Measurements from ENCODE around the gene PLEKHG7.

PLEKHG7 gene

GRCh38 chr12:92721656-92722055, 18.9 kb downstream of the PLEKHG7 start:
- H3K27me3 Mint-ChIP-seq: no peaks in the 10 kb centered on the region
- H3K9me3 Mint-ChIP-seq: peaks cover 14% of the 10 kb centered on the region
- intact Hi-C loops (cut with micrococcal nuclease): no loop called here
- no peak overlapping the region for H3K4me3 Mint-ChIP-seq
- no peak overlapping the region for H3K27ac Mint-ChIP-seq
- no peaks in the 10 kb centered on the region for H3K36me3 Mint-ChIP-seq (ENCODE audit: low read depth)
- H3K4me1 Mint-ChIP-seq (ENCODE audit: low read depth): no peaks in the 10 kb centered on the region

DNA sequence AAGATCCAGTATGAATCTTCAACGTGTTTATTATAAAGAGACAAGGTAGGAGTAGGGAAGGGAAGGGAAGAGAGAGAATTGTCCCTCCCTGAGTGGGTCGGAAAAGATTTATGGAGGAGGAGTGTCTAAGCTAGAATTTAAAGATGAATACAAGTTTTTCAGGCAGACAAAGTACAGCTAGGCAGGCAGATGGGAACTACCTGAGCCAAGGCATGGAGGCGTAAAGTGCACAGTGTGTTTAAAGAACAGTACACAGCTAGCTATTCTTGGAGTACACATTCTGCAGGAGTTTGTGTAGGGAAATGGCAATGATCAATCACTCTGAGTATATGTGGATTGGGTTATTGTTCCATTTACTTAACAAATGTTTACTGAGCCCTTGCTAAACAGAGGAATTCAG, 20.1 kb downstream of the PLEKHG7 start:
- H3K9me3 Mint-ChIP-seq: peaks cover 14% of the 10 kb centered on the region
- H3K27ac Mint-ChIP-seq: no peak overlapping the region
- no peaks in the 10 kb centered on the region for H3K36me3 Mint-ChIP-seq (ENCODE audit: low read depth)
- intact Hi-C loops (cut with micrococcal nuclease): no loop called here
- H3K4me3 Mint-ChIP-seq: no peak overlapping the region
- H3K27me3 Mint-ChIP-seq: no peaks in the 10 kb centered on the region
- H3K4me1 Mint-ChIP-seq (ENCODE audit: low read depth): no peaks in the 10 kb centered on the region

DNA sequence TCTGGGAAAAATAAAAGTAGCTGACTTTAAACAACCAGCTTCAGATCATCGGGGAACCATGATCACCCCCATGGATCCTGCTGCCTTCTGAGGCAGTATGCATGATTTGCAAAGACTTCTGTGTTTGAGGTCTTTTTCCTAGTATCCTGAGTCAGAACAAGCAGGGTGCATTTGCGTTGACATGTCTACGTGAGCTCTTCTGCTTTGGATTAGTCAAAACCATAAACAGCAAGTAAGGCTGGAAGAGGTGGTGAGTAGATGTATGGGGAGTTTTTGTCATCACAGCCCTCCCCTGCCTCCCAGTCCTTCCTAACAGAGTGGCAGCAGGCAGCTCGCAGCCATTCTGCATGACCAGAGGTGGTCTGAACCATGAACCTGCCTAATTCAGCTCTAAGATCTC, 24.1 kb downstream of the PLEKHG7 start:
- no peaks in the 10 kb centered on the region for H3K36me3 Mint-ChIP-seq (ENCODE audit: low read depth)
- no peak overlapping the region for H3K4me3 Mint-ChIP-seq
- no peaks in the 10 kb centered on the region for H3K27me3 Mint-ChIP-seq
- intact Hi-C loops (cut with micrococcal nuclease): no loop called here
- no peaks in the 10 kb centered on the region for H3K4me1 Mint-ChIP-seq (ENCODE audit: low read depth)
- peaks cover 14% of the 10 kb centered on the region for H3K9me3 Mint-ChIP-seq
- H3K27ac Mint-ChIP-seq: no peak overlapping the region

DNA sequence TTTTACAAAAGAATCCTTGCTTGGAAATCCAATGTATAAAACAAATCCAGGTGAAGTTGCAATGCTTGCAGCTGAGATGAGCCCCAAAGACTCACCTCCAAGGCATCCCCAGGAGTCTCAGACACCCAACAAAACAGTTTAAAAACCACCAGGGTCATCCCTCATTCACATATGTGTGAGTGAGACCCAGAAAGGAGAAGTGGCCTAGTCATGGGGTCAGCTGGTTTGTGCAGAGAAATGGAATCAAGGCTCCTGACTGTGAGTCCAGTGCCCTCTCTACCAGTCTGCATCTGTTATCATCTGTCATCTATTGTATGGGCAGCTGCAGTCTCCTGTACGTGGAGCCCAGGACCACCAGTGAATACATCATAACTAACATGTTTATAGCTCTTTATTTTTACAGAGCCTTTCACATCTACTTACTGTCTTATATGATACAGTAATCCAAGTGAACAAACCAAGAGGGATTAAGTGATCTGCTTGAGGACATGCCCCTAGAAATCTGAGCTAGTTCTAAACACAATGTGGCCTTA, 27.1 kb downstream of the PLEKHG7 start:
- Mint-ChIP-seq H3K27me3 (no peaks in the 10 kb centered on the region), H3K27ac (no peak overlapping the region), H3K36me3 (ENCODE audit: low read depth) (no peaks in the 10 kb centered on the region), H3K9me3 (peaks cover 8% of the 10 kb centered on the region), H3K4me1 (ENCODE audit: low read depth) (peaks cover 4% of the 10 kb centered on the region), H3K4me3 (no peak overlapping the region)
- intact Hi-C loops (cut with micrococcal nuclease): no loop called here

DNA sequence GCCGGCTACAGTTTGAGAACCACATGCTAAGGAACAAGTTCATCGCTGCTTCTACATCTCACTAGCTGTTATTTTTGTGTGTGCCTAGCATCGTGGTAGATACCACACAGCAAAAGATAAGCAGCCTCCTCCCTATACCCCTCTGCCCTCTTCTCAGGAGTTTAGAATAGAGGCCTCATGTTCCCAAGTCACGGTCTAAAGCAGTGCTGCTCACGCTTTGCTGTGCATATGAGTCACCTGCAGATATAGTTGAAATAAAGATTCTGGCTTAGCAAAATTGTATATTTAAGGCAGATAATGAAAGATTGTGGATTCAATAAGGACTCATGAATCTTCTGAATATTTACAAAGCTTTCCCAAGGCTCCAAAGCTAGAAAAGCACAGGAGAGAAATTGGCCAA, 28.0 kb downstream of the PLEKHG7 start:
- H3K36me3 Mint-ChIP-seq (ENCODE audit: low read depth): no peaks in the 10 kb centered on the region
- no peaks in the 10 kb centered on the region for H3K9me3 Mint-ChIP-seq
- H3K4me1 Mint-ChIP-seq (ENCODE audit: low read depth): peaks cover 9% of the 10 kb centered on the region
- H3K27ac Mint-ChIP-seq: no peak overlapping the region
- H3K4me3 Mint-ChIP-seq: no peak overlapping the region
- no peaks in the 10 kb centered on the region for H3K27me3 Mint-ChIP-seq
- intact Hi-C loops (cut with micrococcal nuclease): no loop called here

GRCh38 chr12:92732216-92732615, 29.4 kb downstream of the PLEKHG7 start:
- H3K27ac Mint-ChIP-seq: no peak overlapping the region
- no peaks in the 10 kb centered on the region for H3K36me3 Mint-ChIP-seq (ENCODE audit: low read depth)
- H3K4me3 Mint-ChIP-seq: no peak overlapping the region
- no peaks in the 10 kb centered on the region for H3K9me3 Mint-ChIP-seq
- H3K4me1 Mint-ChIP-seq (ENCODE audit: low read depth): peaks cover 9% of the 10 kb centered on the region
- H3K27me3 Mint-ChIP-seq: no peaks in the 10 kb centered on the region
- intact Hi-C loops (cut with micrococcal nuclease): no loop called here

DNA sequence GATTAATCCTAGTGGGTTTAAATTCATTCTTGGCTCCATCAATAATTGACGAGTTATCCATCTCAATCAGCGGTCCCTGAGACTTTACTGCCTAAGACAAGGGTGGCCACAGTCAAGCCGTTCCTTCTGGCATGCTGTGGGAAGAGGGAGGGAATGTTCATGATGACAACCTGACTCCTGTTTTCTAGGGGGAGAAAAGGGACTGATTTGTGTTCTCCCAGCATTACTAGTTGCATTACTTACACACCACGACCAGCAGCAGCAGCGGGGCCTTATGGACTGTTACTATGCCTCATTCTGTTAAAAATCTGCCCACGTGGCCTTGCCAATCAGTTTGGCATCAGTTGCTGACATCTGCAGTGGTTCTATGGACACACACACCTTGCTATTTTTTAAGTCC, 29.9 kb downstream of the PLEKHG7 start:
- no peaks in the 10 kb centered on the region for H3K9me3 Mint-ChIP-seq
- peaks cover 9% of the 10 kb centered on the region for H3K4me1 Mint-ChIP-seq (ENCODE audit: low read depth)
- no peaks in the 10 kb centered on the region for H3K27me3 Mint-ChIP-seq
- no peak overlapping the region for H3K4me3 Mint-ChIP-seq
- intact Hi-C loops (cut with micrococcal nuclease): no loop called here
- H3K36me3 Mint-ChIP-seq (ENCODE audit: low read depth): no peaks in the 10 kb centered on the region
- no peak overlapping the region for H3K27ac Mint-ChIP-seq

DNA sequence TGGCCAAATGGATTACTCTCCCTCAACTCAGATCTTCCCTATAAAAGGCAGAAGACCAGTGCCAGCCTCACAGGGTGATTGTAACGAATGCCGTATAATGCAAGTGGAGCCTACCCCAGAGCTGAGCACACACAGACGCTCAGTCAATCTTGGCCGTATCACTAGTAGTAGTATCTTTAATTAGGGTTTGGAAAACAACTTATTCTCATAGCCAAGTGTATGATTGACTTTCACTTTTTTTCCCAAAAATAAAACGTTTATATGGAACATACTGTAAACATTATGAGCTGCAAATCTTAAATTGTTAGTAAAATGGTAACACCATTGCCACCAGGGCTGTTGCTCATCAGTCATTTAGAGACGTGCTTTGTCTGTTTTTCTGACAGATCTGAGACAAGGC, 30.4 kb downstream of the PLEKHG7 start:
- Mint-ChIP-seq H3K27ac (no peak overlapping the region), H3K4me3 (no peak overlapping the region), H3K9me3 (no peaks in the 10 kb centered on the region), H3K36me3 (ENCODE audit: low read depth) (no peaks in the 10 kb centered on the region), H3K4me1 (ENCODE audit: low read depth) (peaks cover 9% of the 10 kb centered on the region), H3K27me3 (no peaks in the 10 kb centered on the region)
- intact Hi-C loops (cut with micrococcal nuclease): no loop called here

- Mint-ChIP-seq H3K9me3 (no peaks in the 10 kb centered on the region), H3K36me3 (ENCODE audit: low read depth) (no peaks in the 10 kb centered on the region), H3K27me3 (no peaks in the 10 kb centered on the region), H3K27ac (no peak overlapping the region), H3K4me1 (ENCODE audit: low read depth) (peaks cover 9% of the 10 kb centered on the region), H3K4me3 (no peak overlapping the region)
- intact Hi-C loops (cut with micrococcal nuclease): no loop called here
Observed at GRCh38 chr12:92733661-92734060, 30.9 kb downstream of the PLEKHG7 start.

DNA sequence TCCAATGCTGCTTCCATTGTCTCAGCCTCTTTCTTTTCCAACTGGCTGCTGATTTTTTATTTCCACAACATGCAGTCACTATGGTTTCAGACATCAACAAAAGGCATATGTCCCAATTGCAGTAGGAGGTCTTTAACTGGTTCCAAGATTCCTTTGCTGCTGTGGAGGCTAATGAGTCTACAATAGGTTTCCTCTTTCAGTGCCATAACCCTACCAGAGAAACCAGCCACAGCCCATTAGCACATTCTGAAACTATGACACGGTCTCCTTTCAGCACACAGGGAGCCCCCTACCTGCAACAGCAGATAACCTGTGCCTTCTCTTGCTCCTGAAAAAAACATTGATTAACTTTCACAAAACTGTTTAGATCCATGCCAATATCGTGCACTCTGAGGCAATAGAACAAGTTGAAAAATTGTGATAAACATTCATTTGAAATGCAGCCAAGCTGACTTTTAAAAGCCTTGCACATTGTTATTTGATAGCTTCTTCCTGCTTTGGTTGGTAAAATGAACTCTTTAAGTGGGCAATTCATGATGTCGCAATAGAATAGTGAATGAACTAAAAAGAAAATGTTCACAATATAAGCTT, 32.4 kb downstream of the PLEKHG7 start:
- Mint-ChIP-seq H3K27me3 (no peaks in the 10 kb centered on the region), H3K4me3 (no peak overlapping the region), H3K4me1 (ENCODE audit: low read depth) (peaks cover 9% of the 10 kb centered on the region), H3K27ac (no peak overlapping the region), H3K9me3 (no peaks in the 10 kb centered on the region), H3K36me3 (ENCODE audit: low read depth) (no peaks in the 10 kb centered on the region)
- intact Hi-C loops (cut with micrococcal nuclease): no loop called here

GRCh38 chr12:92736605-92737004, 33.8 kb downstream of the PLEKHG7 start:
- no peak overlapping the region for H3K4me3 Mint-ChIP-seq

GRCh38 chr12:92737855-92738850, 35.4 kb downstream of the PLEKHG7 start:
- no peaks in the 10 kb centered on the region for H3K27me3 Mint-ChIP-seq
- no peaks in the 10 kb centered on the region for H3K36me3 Mint-ChIP-seq (ENCODE audit: low read depth)
- intact Hi-C loops (cut with micrococcal nuclease): no loop called here
- H3K4me1 Mint-ChIP-seq (ENCODE audit: low read depth): peaks cover 13% of the 10 kb centered on the region
- no peak overlapping the region for H3K4me3 Mint-ChIP-seq
- no peaks in the 10 kb centered on the region for H3K9me3 Mint-ChIP-seq
- no peak overlapping the region for H3K27ac Mint-ChIP-seq

More at GRCh38 chr12:92736605-92737004, 33.8 kb downstream of the PLEKHG7 start:
- Mint-ChIP-seq H3K36me3 (ENCODE audit: low read depth) (no peaks in the 10 kb centered on the region), H3K4me1 (ENCODE audit: low read depth) (peaks cover 11% of the 10 kb centered on the region), H3K9me3 (no peaks in the 10 kb centered on the region), H3K27ac (no peak overlapping the region), H3K27me3 (no peaks in the 10 kb centered on the region)
- intact Hi-C loops (cut with micrococcal nuclease): no loop called here

- Mint-ChIP-seq H3K4me1 (ENCODE audit: low read depth) (peaks cover 13% of the 10 kb centered on the region), H3K27me3 (no peaks in the 10 kb centered on the region), H3K36me3 (ENCODE audit: low read depth) (no peaks in the 10 kb centered on the region), H3K27ac (no peak overlapping the region), H3K4me3 (no peak overlapping the region), H3K9me3 (no peaks in the 10 kb centered on the region)
- intact Hi-C loops (cut with micrococcal nuclease): no loop called here
Observed at GRCh38 chr12:92739113-92739512, 36.3 kb downstream of the PLEKHG7 start.

GRCh38 chr12:92740411-92740810, 37.6 kb downstream of the PLEKHG7 start:
- Mint-ChIP-seq H3K9me3 (no peaks in the 10 kb centered on the region), H3K27me3 (no peaks in the 10 kb centered on the region), H3K4me3 (no peak overlapping the region), H3K27ac (no peak overlapping the region), H3K36me3 (ENCODE audit: low read depth) (no peaks in the 10 kb centered on the region), H3K4me1 (ENCODE audit: low read depth) (peaks cover 4% of the 10 kb centered on the region)
- intact Hi-C loops (cut with micrococcal nuclease): no loop called here

All from dendritic cell treated with granulocyte-macrophage colony-stimulating factor and Interleukin-4, amounts not matched to agents 40 ng/mL and 50 ng/mL, for 4 days (primary cell).